Measurements from ENCODE around the gene NR2E3.
"Not testable (repeated sequence)": the region's sequence is repeated elsewhere in the genome, so short reads cannot be mapped to it uniquely, and the experiment has no call there.

NR2E3 gene

GRCh38 chr15:71815301-71815700 lies 4.9 kb downstream of the NR2E3 start:
- no peak for DNase-seq (ENCODE audit: low read depth)

GRCh38 chr15:71817351-71817750 lies 7.0 kb downstream of the NR2E3 start:
- no peak for DNase-seq (ENCODE audit: low read depth)

- DNase-seq (ENCODE audit: low read depth), result no peak
These were observed 9.8 kb downstream of the NR2E3 start for GRCh38 chr15:71820127-71820526.

- no peak for DNase-seq (ENCODE audit: low read depth)
These were observed 11.3 kb downstream of the NR2E3 start for GRCh38 chr15:71821547-71822129.

- no peak for DNase-seq (ENCODE audit: low read depth)
These were observed 12.7 kb downstream of the NR2E3 start for GRCh38 chr15:71822890-71823630.

- no peak for DNase-seq (ENCODE audit: low read depth)
These were observed 13.4 kb downstream of the NR2E3 start for GRCh38 chr15:71823801-71824200.

- no peak for DNase-seq (ENCODE audit: low read depth)
These were observed 14.8 kb downstream of the NR2E3 start for GRCh38 chr15:71825021-71825730.

GRCh38 chr15:71826196-71826595 lies 15.8 kb downstream of the NR2E3 start:
- no peak for DNase-seq (ENCODE audit: low read depth)

GRCh38 chr15:71830981-71831380 lies 20.6 kb downstream of the NR2E3 start:
- DNase-seq (ENCODE audit: low read depth), result no peak

GRCh38 chr15:71841563-71841962 lies 31.2 kb downstream of the NR2E3 start:
- DNase-seq (ENCODE audit: low read depth), result no peak

- DNase-seq (ENCODE audit: low read depth), result no peak
These were observed 34.6 kb downstream of the NR2E3 start for GRCh38 chr15:71844916-71845315.

- no peak for DNase-seq (ENCODE audit: low read depth)
These were observed 43.2 kb downstream of the NR2E3 start for GRCh38 chr15:71853543-71853942.

- not testable (repeated sequence) for DNase-seq (ENCODE audit: low read depth)
These were observed 47.9 kb downstream of the NR2E3 start for GRCh38 chr15:71858232-71858631.

All from fibroblast of gingiva (primary cell).